SKM-1 treated with dmso at 0.1 percent for 144 hours (cell line): ENCODE measurements around the gene TMEM123.
"Not testable (repeated sequence)": the region's sequence is repeated elsewhere in the genome, so short reads cannot be mapped to it uniquely, and the experiment has no call there.

Source experiments
- DNase-seq: peaks from one replicate; lab custom pipeline; 2025; ENCODE audit not compliant: unreplicated experiment; lab: John Stamatoyannopoulos, UW

The TMEM123 gene

GRCh38 chr11:102449651-102450570 is 2.7 kb downstream of the TMEM123 start:
- no peak for DNase-seq

- DNase-seq = peak; percentile 56
Measured at GRCh38 chr11:102448869-102449224, 3.7 kb downstream of the TMEM123 start.

DNA sequence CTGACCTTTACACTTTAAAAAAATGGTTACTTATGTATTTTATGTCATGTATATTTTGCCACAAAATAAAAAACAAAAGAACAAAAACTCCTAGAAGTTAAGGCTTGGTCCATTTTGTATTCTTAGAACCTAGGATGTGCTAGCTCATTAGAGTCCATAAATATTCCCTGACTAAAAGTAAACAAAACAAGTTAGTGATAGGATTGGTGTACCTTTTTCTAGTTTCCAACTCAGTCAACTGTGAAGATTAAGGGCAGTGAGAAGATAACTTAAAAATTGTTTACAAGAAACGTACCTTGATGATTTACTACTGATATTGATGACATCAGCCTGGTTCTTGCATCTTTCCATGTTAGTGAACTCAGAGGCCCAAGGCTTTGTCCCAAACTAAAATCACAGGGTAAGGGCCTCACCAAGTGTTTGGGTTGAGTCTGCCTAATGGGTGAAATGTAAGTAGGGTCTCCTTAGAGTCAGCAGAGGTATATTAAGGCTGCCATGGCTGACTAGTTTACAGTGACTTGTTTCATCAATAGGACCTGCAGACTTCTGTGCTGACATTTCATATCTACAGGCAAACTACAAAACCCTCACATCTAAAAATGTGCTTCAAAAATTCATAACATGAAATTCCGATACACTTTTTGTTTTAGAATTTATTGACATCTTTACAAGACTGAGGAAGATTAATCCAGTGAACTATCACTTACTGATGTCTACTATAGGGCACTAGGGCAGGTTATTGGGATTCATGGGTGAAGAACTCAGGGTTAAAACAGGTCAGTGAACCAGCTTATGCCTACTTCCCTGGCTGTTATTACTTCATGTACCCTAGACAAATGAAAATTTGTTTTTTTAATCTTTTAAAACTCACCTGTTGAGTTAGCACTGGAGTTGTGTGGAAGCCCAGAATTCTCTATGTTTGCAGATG is 4.4 kb downstream of the TMEM123 start:
- DNase-seq = no peak

DNA sequence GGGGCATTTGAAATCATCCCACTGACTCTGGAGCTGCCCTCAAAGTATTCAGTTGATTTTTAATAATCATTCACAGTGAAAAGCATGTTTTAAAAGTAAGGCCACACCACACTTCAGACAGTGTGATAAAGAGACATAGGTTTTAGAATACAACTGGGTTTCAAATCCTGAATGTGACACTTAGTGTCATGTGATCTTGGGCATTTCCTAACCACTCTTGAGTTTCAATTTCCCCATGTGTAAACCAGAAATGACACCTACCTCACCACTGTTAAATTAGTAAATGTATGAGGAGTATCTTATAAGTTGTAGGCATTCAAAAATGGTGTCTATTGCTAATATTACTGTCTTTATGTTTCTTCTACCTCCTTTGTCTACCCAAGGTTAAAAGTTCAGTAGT is 5.4 kb downstream of the TMEM123 start:
- no peak for DNase-seq

DNA sequence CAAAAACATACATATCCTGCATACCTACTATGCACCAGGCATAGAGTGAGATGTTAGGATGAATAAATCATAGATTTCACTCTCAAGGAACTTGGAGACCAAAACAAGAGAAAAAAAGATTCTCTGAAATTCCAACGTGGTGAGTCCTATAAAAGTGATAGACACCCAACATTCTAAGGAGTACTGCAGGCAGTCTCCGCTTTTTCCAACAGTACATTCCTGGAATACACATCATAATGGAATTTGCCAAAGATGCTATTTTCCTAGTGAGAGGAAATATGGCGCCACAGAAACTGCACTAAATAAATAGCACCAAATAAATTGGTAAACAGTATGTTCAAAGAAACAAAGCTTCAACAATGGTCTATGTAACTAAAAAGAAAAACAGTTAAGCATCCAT is 6.0 kb downstream of the TMEM123 start:
- DNase-seq = no peak

GRCh38 chr11:102444693-102445092 is 7.9 kb downstream of the TMEM123 start:
- DNase-seq = not testable (repeated sequence)

DNA sequence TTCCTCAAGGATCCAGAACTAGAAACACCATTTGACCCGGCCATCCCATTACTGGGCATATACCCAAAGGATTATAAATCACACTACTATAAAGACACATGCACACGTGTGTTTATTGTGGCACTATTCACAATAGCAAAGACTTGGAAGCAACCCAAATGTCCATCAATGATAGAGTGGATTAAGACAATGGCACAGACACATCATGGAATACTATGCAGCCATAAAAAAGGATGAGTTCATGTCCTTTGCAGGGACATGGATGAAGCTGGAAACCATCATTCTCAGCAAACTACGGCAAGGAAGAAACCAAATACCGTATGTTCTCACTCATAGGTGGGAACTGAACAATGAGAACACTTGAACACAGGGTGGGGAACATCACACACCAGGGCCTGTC is 8.4 kb downstream of the TMEM123 start:
- DNase-seq = not testable (repeated sequence)

DNA sequence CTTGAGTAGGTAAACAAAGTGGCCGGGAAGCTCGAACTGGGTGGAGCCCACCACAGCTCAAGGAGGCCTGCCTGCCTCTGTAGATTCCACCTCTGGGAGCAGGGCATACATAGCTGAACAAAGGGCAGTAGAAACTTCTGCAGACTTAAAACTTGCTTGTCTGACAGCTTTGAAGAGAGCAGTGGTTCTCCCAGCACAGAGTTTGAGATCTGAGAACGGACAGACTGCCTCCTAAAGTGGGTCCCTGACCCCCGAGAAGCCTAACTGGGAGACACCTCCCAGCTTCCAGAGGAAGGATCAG is 13.6 kb downstream of the TMEM123 start:
- not testable (repeated sequence) for DNase-seq

DNA sequence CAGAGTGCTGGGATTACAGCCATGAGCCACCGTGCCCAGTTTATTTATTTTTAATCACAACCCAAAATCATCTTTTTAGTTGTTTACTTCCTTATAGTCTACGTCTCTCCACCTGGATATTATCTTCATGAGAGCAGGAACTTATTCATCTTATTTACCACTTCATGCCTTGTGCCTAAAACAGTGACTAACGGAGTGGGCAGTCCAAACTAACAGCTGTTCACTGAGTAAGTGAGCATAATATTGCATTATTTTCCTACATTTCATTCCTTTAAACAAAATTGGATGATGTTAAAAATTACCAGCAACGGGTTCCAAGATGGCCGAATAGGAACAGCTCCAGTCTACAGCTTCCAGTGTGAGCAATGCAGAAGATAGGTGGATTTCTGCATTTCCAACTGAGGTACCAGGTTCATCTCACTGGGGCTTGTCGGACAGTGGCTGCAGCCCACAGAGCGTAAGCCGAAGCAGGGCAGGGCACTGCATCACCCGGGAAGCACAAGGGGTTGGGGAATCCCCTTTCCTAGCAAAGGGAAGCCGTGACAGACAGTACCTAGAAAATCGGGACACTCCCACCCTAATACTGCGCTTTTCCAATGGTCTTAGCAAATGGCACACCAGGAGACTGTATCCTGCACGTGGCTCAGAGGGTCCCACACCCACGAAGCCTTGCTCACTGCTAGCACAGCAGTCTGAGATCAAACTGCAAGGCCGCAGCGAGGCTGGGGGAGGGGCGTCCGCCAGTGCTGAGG is 14.1 kb downstream of the TMEM123 start:
- DNase-seq = no peak

DNA sequence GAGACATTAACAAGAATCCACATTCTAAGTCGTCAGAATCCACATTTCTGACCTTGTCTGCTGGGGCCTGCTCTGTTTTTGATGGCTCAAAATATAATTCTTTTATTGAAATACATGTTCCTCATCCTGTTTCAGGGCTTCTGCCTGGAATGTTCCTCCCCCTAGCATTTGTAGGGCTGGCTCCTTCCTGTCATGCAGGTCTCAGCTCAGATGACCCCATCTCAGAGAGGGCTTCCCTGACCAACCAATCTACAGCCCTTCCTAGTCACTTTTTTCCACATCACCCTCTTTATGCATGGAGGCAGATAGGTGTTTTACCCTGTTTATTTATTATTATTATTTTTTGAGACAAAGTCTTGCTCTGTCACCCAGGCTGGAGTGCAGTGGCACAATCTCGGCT is 14.8 kb downstream of the TMEM123 start:
- DNase-seq = no peak

GRCh38 chr11:102436976-102437375 is 15.6 kb downstream of the TMEM123 start:
- DNase-seq = no peak

DNA sequence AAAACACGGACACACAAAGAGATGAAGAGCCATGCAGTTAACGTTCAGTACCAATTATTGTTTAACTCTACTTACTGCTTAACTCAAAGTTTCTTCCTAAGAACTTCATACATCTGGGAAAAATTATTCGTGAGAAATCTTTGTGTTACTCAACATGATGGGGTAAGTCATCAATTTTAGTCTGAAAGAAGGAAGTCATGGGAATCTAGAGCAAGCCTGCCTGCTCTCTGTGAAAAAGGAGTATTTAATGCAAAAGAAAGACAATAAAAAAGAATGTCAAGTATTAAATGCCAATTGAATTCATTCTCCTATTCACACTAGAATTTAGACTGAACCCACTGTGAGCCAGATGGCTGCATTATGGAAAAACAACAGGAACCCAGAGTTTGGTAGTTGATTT is 16.0 kb downstream of the TMEM123 start:
- no peak for DNase-seq

- DNase-seq = no peak
Measured at GRCh38 chr11:102435688-102436087, 16.9 kb downstream of the TMEM123 start.

DNA sequence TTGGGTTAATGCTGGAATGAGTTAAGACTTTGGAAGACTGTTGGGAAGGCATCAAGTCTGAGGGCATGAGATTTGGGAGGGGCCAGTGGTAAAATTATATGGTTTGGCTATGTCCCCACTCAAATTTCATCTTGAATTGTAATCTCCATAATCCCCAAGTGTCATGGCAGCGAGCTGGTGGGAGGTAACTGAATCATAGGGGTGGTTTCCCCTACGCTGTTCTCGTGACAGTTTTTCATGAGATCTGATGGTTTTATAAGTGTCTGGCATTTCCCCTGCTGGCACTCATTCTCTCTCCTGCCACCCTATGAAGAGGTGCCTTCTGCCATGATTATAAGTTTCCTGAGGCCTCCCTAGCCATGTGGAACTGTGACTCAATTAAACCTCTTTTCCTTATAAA is 19.0 kb downstream of the TMEM123 start:
- DNase-seq = not testable (repeated sequence)

GRCh38 chr11:102432560-102432959 is 20.0 kb downstream of the TMEM123 start:
- not testable (repeated sequence) for DNase-seq

- no peak for DNase-seq
Measured at GRCh38 chr11:102431404-102431803, 21.2 kb downstream of the TMEM123 start.

DNA sequence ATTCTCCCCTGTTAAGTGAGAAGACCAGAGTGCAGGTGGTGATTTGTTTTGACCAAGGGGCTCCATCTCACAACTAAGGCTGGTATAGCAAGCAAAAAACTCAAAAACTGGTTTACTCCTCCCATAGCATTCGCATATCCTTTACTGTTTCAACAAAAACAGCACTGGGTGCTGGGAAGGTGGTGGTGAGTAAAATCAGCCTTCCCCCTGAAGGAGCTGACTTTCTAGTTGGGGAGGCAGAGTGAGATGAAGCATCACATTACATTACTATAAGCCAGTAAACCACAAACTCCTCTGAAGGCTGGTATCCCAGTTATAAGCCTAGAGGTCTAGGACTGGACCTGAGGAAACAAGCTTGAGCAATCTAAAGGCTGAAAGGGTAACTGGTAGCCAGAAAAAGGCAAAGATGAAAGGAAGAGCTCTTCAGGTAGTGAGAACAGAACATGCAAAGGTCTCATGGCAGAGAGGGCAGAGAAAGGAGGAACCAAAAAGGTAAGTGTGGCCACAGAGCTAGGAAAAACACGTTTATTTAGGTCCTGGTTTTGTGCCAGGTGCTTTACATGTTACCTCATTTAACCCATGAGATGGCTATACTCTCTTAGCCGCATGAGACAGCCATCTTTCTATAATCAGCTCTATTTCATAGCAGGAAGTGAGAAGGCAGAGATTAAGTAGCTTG is 22.3 kb downstream of the TMEM123 start:
- no peak for DNase-seq

GRCh38 chr11:102429691-102430090 is 22.9 kb downstream of the TMEM123 start:
- no peak for DNase-seq

GRCh38 chr11:102429226-102429625 is 23.3 kb downstream of the TMEM123 start:
- no peak for DNase-seq

DNA sequence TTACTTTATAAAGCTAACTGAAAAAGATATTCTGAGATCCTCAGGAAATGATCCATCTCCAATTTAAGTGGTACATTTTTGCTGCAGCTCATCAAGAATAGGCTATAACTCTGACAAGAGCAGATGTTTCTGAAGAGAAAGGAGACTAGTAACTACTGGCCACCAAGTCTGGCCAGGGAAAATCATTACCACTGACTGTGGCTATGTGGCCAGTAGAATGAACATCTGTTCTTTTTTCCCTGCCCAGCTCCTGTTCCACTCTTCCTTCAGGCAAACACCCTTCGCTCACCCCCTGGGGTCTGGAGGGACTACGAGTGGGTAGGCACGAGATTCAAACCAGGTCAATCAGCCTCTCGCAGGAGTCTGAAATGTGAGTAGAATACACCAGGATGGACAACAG is 23.9 kb downstream of the TMEM123 start:
- DNase-seq = no peak

DNA sequence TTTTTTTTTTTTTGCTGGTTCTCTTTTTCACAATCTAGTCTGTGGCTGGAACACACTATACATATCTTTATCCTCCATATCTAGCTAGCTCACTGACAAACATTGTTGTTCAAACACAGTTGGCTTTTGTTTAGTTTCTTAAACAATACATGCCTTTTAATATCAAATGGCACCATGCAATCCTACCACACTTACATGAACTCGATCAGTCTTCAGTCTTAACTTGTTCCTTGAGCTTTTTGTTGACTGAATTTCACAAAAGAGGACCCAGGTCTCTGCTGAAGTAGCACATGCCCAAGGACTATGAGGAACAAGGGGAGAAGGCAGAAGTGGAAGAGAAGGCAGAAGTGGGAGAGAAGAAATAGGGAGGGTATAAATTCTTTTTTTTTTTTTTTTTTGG is 25.5 kb downstream of the TMEM123 start:
- DNase-seq = no peak
